Stomach (tissue), 9 donors: Measurements from ENCODE around the gene OR51D1. TPM values are rescaled to one million over a fixed set of nuclear protein-coding genes. Genes with fewer than 3 reads are reported as not detected.

Experiments used
- DNase-seq, 2 donors: peaks; one replicate each; pipeline versions ENCODE4 v3.0.0 to v3.0.0-alpha.2; 2013 to 2019
- H3K27ac ChIP-seq, 5 donors: fragments of 200-600 bp in 4 of 5; sonication (generic) in 4 of 5; one replicate each; pipeline ENCODE4 v1.5.1; 2013 to 2019; ENCODE audit warnings: mild to moderate bottlenecking in 1 of 5, moderate library complexity in 1 of 5
- H3K27me3 ChIP-seq, 3 donors: fragments of 200-600 bp; sonication (generic); one replicate each; pipeline ENCODE4 v1.5.1; 2017 to 2019; ENCODE audit warnings: mixed run types in 1 of 3
- H3K36me3 ChIP-seq, 4 donors: fragments of 200-600 bp; sonication (generic); 1 replicate in 3 of 4; 2 replicates in 1 of 4; pipeline ENCODE4 v1.5.1; 2016 to 2019
- H3K4me1 ChIP-seq, 4 donors: fragments of 200-600 bp; sonication (generic); one replicate each; pipeline ENCODE4 v1.5.1; 2016 to 2019
- H3K4me3 ChIP-seq, 4 donors: fragments of 200-600 bp; sonication (generic) in 3 of 4; one replicate each; pipeline ENCODE4 v1.5.1; 2016 to 2019; ENCODE audit warnings: mild to moderate bottlenecking in 1 of 4
- H3K9me3 ChIP-seq, 4 donors: fragments of 200-600 bp; sonication (generic); one replicate each; pipeline ENCODE4 v1.5.1; 2016 to 2019
- CTCF ChIP-seq, 7 experiments: fragments of 450-650 bp in 4 of 7; fragments of 200-600 bp in 3 of 7; sonication (generic) in 3 of 7; IDR thresholded peaks; one replicate each; pipeline ENCODE4 v1.5.1; 2016 to 2019; ENCODE audit warnings: antibody characterized with exemption in 7 of 7, control low read depth in 2 of 7, mild to moderate bottlenecking in 1 of 7
- EP300 ChIP-seq: sonication (generic); formaldehyde crosslinking; IDR thresholded peaks from one replicate; pipeline ENCODE4 v1.6.1; 2017; ENCODE audit warnings: antibody characterized with exemption
- POLR2A ChIP-seq, 4 donors: fragments of 450-650 bp; IDR thresholded peaks; one replicate each; pipeline ENCODE4 v1.6.1; 2016; ENCODE audit warnings: antibody characterized with exemption in 4 of 4, control low read depth in 2 of 4, mild to moderate bottlenecking in 1 of 4, moderate library complexity in 1 of 4
- POLR2AphosphoS5 ChIP-seq, 3 donors: sonication (generic); formaldehyde crosslinking; IDR thresholded peaks; one replicate each; pipeline ENCODE4 v1.6.1; 2016; ENCODE audit warnings: antibody characterized with exemption in 3 of 3
- WGBS, 5 donors: extraction: QIAGEN DNeasy Blood & Tissue Kit in 3 of 5; methylation state at CpG; one replicate each; pipeline versions ENCODE4 v1.1.5 to v1.1.7; 2013 to 2018; 5-methylcytosine and 5-hydroxymethylcytosine counted together
- intact Hi-C: fragments of 100-400 bp; cut with DNase I; formaldehyde crosslinking; loops from one replicate; pipeline ENCODE4 v1.15.1; 2023; ENCODE audit warnings: low total_unique reads
- polyA plus RNA-seq, 3 donors: library from polyadenylated mRNA; stranded (reverse); fragments of 200-250 nt; gene quantifications; one replicate each; pipeline ENCODE4 v1.2.3, GENCODE V29; 2013
- total RNA-seq, 5 donors: library from RNA; depleted of rRNA; stranded (reverse); fragments of >200 nt; gene quantifications; one replicate each; pipeline versions ENCODE4 v1.1.0 to v1.2.3, GENCODE V29; 2014 to 2016
- donor health status: healthy with polysubstance abuse.
- donor health status: Bipolar disorder and iron deficiency.
- donor health status: healthy.

Gene OR51D1
- total and polyA plus RNA-seq, 8 donors = not detected

- H3K4me1 ChIP-seq = peaks cover 0 to 32% (median 0%) of the 10 kb centered on the region in 4 donors
These were observed 10.5 kb downstream of the OR51D1 start for GRCh38 chr11:4647766-4648165.

GRCh38 chr11:4654635-4655369, 17.5 kb downstream of the OR51D1 start:
- no peak for TF ChIP-seq CTCF (IDR thresholded peaks at IDR 0.05)
- WGBS, 5 donors = 77 to 92% (median 87%) methylated on average over 2 of the region's 2 CpGs
- intact Hi-C loops = no loop called here

More at GRCh38 chr11:4647766-4648165, 10.5 kb downstream of the OR51D1 start:
- 60 to 76% (median 74%) methylated on average over 4 of the region's 4 CpGs for WGBS, 5 donors
- intact Hi-C loops = no loop called here
- no peak overlapping the region for H3K27ac ChIP-seq
- no peaks in the 10 kb centered on the region for H3K9me3 ChIP-seq
- H3K27me3 ChIP-seq = peaks cover 0 to 9% (median 0%) of the 10 kb centered on the region in 3 donors
- DNase-seq = no peak
- TF ChIP-seq POLR2A (IDR thresholded peaks at IDR 0.05) (no peak), EP300 (no peak), CTCF (IDR thresholded peaks at IDR 0.05) (no peak), POLR2AphosphoS5 (IDR thresholded peaks at IDR 0.05) (no peak)
- H3K4me3 ChIP-seq = no peak overlapping the region
- no peaks in the 10 kb centered on the region for H3K36me3 ChIP-seq

GRCh38 chr11:4658629-4659445, 21.6 kb downstream of the OR51D1 start:
- no peak overlapping the region for H3K4me3 ChIP-seq
- 27 to 50% (median 33%) methylated on average over 5 of the region's 5 CpGs for WGBS, 5 donors
- TF ChIP-seq EP300 = no peak
- TF ChIP-seq CTCF (IDR thresholded peaks at IDR 0.05) = no peak
- TF ChIP-seq POLR2AphosphoS5 (IDR thresholded peaks at IDR 0.05) = no peak
- TF ChIP-seq POLR2A (IDR thresholded peaks at IDR 0.05) = no peak
- intact Hi-C loops = no loop called here
- no peaks in the 10 kb centered on the region for H3K4me1 ChIP-seq
- H3K27me3 ChIP-seq = peaks cover 0 to 4% (median 0%) of the 10 kb centered on the region in 3 donors
- H3K36me3 ChIP-seq = no peaks in the 10 kb centered on the region
- peak in 1 of 2 donors; percentile 33 for DNase-seq
- H3K27ac ChIP-seq = no peak overlapping the region
- no peaks in the 10 kb centered on the region for H3K9me3 ChIP-seq

More at GRCh38 chr11:4654635-4655369, 17.5 kb downstream of the OR51D1 start:
- no peak for DNase-seq
- H3K9me3 ChIP-seq = no peaks in the 10 kb centered on the region
- no peak overlapping the region for H3K27ac ChIP-seq
- H3K4me1 ChIP-seq = no peaks in the 10 kb centered on the region
- H3K27me3 ChIP-seq = no peaks in the 10 kb centered on the region
- H3K36me3 ChIP-seq = no peaks in the 10 kb centered on the region
- H3K4me3 ChIP-seq = no peak overlapping the region

- intact Hi-C loops = no loop called here
- no peak overlapping the region for H3K27ac ChIP-seq
- H3K4me1 ChIP-seq = no peaks in the 10 kb centered on the region
- no peak for TF ChIP-seq POLR2AphosphoS5 (IDR thresholded peaks at IDR 0.05)
- no peak for TF ChIP-seq EP300
- no peak for TF ChIP-seq CTCF (IDR thresholded peaks at IDR 0.05)
- TF ChIP-seq POLR2A (IDR thresholded peaks at IDR 0.05) = no peak
- H3K27me3 ChIP-seq = peaks cover 0 to 4% (median 0%) of the 10 kb centered on the region in 3 donors
- 91 to 99% (median 94%) methylated on average over 6 of the region's 6 CpGs for WGBS, 5 donors
- no peaks in the 10 kb centered on the region for H3K36me3 ChIP-seq
- no peak overlapping the region for H3K4me3 ChIP-seq
- no peaks in the 10 kb centered on the region for H3K9me3 ChIP-seq
- no peak for DNase-seq
These were observed 25.6 kb downstream of the OR51D1 start for GRCh38 chr11:4662876-4663275.
